ENCODE measurements around the gene MBOAT1.

The MBOAT1 gene

GRCh38 chr6:20129290-20130088, 82.8 kb downstream of the MBOAT1 start:
- no peak for DNase-seq

- no peak for DNase-seq
Observed at GRCh38 chr6:20128018-20128417, 84.3 kb downstream of the MBOAT1 start.

GRCh38 chr6:20126789-20127653, 85.2 kb downstream of the MBOAT1 start:
- peak; percentile 56 for DNase-seq

- DNase-seq, result no peak
Observed at GRCh38 chr6:20126102-20126752, 86.0 kb downstream of the MBOAT1 start.

- no peak for DNase-seq
Observed at GRCh38 chr6:20124545-20124944, 87.7 kb downstream of the MBOAT1 start.

- no peak for DNase-seq
Observed at GRCh38 chr6:20119485-20119884, 92.8 kb downstream of the MBOAT1 start.

GRCh38 chr6:20118892-20119291, 93.4 kb downstream of the MBOAT1 start:
- no peak for DNase-seq

- DNase-seq, result no peak
Observed at GRCh38 chr6:20117474-20117873, 94.8 kb downstream of the MBOAT1 start.

GRCh38 chr6:20116792-20117191, 95.5 kb downstream of the MBOAT1 start:
- no peak for DNase-seq

GRCh38 chr6:20115246-20115980, 96.9 kb downstream of the MBOAT1 start:
- DNase-seq, result no peak

GRCh38 chr6:20113649-20114224, 98.5 kb downstream of the MBOAT1 start:
- no peak for DNase-seq

GRCh38 chr6:20112841-20113240, 99.4 kb downstream of the MBOAT1 start:
- no peak for DNase-seq

- no peak for DNase-seq
Observed at GRCh38 chr6:20112241-20112640, 100.0 kb downstream of the MBOAT1 start.

- DNase-seq, result no peak
Observed at GRCh38 chr6:20110478-20110877, 101.8 kb downstream of the MBOAT1 start.

- DNase-seq, result no peak
Observed at GRCh38 chr6:20109526-20109925, 102.7 kb downstream of the MBOAT1 start.

GRCh38 chr6:20105838-20106237, 106.4 kb downstream of the MBOAT1 start:
- DNase-seq, result no peak

GRCh38 chr6:20104696-20105095, 107.6 kb downstream of the MBOAT1 start:
- DNase-seq, result no peak

- no peak for DNase-seq
Observed at GRCh38 chr6:20102397-20103073, 109.7 kb downstream of the MBOAT1 start.

GRCh38 chr6:20099156-20099555, 113.1 kb downstream of the MBOAT1 start:
- no peak for DNase-seq

GRCh38 chr6:20098267-20098876, 113.9 kb downstream of the MBOAT1 start:
- no peak for DNase-seq

GRCh38 chr6:20096536-20096935, 115.7 kb downstream of the MBOAT1 start:
- DNase-seq, result no peak

Data from stimulated activated naive CD4-positive, alpha-beta T cell treated with Interleukin-2 at 50 U/mL for 16 hours (primary cell).